ENCODE results near the gene RNF2. TPM values are rescaled to one million over a fixed set of nuclear protein-coding genes. Genes with fewer than 3 reads are reported as not detected.
"Not testable (repeated sequence)": the region's sequence is repeated elsewhere in the genome, so short reads cannot be mapped to it uniquely, and the experiment has no call there.

The RNF2 gene
- total RNA-seq, 2 experiments from 2014 or later, result 21.3 to 23.7 TPM

DNA sequence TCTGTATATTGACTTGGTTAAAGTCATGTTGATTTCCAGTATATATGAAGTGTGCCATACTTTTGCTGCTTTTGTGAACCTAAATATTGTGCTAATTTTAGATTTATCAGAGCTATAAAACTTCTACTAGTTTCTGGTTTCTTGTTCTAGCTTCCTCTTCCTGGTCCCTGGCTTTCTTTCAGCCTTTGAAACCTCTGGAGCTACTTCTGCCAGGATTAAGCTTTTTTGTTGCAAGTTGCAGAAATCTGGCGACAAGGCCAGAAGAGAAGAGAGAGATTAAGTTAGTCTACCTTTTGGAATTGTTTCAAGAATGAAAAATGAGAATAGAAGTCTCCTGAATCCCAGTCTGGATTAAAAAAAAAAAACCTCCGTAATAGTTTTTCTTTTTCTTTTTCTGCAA is 13.5 kb downstream of the RNF2 start:
- peaks cover 17% of the 10 kb centered on the region for H3K4me1 Mint-ChIP-seq

DNA sequence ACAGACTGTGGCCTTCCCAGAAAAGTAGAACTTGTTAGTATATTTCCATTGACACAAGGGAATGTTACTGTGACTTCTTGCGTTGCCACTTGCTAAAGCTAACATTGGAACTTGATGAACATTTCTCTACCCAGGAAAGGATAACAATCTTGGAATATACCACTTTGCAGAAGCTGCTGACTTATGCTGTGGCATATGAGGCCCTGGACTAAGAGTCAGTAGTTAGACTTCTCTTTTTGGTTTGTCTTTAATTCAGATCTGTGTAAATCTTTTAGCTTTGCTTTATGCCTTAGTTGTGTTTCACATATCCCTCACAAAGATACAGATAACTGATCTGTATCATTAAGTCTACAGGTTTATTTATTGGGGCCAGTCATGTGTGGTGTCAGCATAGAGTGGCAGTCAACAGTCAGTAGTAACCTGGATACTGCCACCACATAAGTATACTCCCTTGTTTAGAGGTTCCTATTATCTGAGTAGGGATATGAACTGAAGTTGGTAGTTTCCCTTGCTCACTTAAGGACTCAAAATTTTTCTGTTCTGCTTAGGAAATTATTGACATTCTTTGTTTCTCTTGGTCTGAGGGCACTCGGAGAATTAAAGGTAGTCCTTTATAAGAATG is 14.7 kb downstream of the RNF2 start:
- Mint-ChIP-seq H3K4me3 (no peak overlapping the region), H3K9me3 (peaks cover 3% of the 10 kb centered on the region), H3K27me3 (no peaks in the 10 kb centered on the region), H3K4me1 (peaks cover 17% of the 10 kb centered on the region), H3K36me3 (peaks cover 18% of the 10 kb centered on the region), H3K27ac (no peak overlapping the region)
- ATAC-seq (ENCODE audit: low read depth) (no peak), DNase-seq (no peak)
- POLR2A ChIA-PET, result no interaction called here

More for the DNA sequence above, 13.5 kb downstream of the RNF2 start:
- ATAC-seq (ENCODE audit: low read depth), result no peak
- no peak overlapping the region for H3K4me3 Mint-ChIP-seq
- H3K36me3 Mint-ChIP-seq, result peaks cover 14% of the 10 kb centered on the region
- no peaks in the 10 kb centered on the region for H3K27me3 Mint-ChIP-seq
- H3K27ac Mint-ChIP-seq, result no peak overlapping the region
- peaks cover 2% of the 10 kb centered on the region for H3K9me3 Mint-ChIP-seq
- POLR2A ChIA-PET, result no interaction called here
- DNase-seq, result no peak

DNA sequence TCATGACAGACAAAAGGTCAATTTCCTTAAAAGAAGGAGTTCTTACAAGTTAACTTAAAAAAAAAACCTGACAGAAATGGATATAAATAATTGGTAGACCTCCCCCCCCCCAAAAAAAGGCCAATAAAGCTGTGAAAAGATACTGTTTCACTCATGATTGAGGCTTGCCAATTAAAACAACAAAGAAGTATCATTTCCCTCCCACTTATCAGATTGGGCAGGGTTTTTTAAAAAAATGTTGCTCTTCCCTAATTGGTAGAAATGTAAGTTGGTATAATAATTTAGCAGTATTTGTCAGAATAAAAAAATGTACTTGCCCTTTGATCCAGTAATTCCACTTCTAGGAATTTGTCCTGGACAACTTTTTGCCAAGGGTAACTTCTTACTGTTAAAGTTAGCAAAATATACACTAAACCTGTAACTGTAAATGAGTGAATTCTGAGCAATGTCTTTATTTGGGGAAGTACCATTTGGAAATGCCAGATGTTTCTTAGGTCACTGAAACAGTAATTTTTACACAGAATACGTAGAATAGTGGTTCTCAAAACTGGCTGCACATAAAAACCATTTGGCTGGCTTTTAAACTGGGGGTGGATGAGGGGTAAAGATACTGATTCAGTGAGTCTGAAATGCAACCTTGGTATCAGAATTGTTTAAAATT is 17.5 kb downstream of the RNF2 start:
- peaks cover 16% of the 10 kb centered on the region for H3K4me1 Mint-ChIP-seq
- H3K36me3 Mint-ChIP-seq, result peaks cover 25% of the 10 kb centered on the region
- DNase-seq (no peak), ATAC-seq (ENCODE audit: low read depth) (no peak)
- H3K27me3 Mint-ChIP-seq, result no peaks in the 10 kb centered on the region
- POLR2A ChIA-PET, result no interaction called here
- no peak overlapping the region for H3K4me3 Mint-ChIP-seq
- H3K27ac Mint-ChIP-seq, result no peak overlapping the region
- peaks cover 3% of the 10 kb centered on the region for H3K9me3 Mint-ChIP-seq

DNA sequence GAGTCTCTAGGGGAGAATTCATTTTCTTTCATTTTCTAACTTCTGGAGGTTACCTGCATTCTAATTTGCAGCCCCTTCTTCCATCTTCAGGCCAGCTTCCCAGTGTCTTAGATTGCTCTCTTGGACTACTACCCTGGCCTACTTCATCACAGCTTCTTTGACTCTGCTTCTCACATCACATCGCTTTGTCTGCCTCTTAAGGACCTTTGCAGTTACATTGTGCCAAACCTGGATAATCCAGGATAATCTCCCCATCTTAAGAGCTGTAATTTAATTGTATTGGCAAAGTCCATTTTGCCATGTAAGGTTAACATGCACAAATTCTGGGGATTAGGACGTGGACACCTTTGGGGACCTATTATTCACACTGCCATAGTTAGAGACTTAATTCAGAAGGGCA is 18.4 kb downstream of the RNF2 start:
- H3K4me3 Mint-ChIP-seq, result no peak overlapping the region

DNA sequence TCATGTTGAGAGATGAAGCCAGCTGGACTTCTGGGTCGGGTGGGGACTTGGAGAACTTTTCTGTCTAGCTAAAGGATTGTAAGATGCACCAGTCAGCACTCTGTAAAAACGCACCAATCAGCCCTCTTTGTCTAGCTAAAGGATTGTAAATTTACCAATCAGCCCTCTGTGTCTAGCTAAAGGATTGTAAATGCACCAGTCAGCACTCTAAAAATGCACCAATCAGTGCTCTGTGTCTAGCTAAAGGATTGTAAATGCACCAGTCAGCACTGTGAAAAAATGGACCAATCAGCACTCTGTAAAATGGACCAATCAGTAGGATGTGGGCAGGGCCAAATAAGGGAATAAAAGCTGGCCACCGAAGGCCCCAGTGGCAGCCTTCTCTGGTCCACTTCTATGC is 19.6 kb downstream of the RNF2 start:
- H3K4me3 Mint-ChIP-seq; DNase-seq; POLR2A ChIA-PET; H3K27me3 Mint-ChIP-seq; H3K9me3 Mint-ChIP-seq; ATAC-seq (ENCODE audit: low read depth); H3K27ac Mint-ChIP-seq: not testable (repeated sequence)
- H3K4me1 Mint-ChIP-seq, result peaks cover 13% of the 10 kb centered on the region
- peaks cover 26% of the 10 kb centered on the region for H3K36me3 Mint-ChIP-seq

More for the DNA sequence above, 18.4 kb downstream of the RNF2 start:
- H3K9me3 Mint-ChIP-seq, result peaks cover 3% of the 10 kb centered on the region
- POLR2A ChIA-PET, result no interaction called here
- no peak for DNase-seq
- ATAC-seq (ENCODE audit: low read depth), result no peak
- no peaks in the 10 kb centered on the region for H3K27me3 Mint-ChIP-seq
- peaks cover 25% of the 10 kb centered on the region for H3K36me3 Mint-ChIP-seq
- H3K4me1 Mint-ChIP-seq, result peaks cover 16% of the 10 kb centered on the region
- H3K27ac Mint-ChIP-seq, result no peak overlapping the region

DNA sequence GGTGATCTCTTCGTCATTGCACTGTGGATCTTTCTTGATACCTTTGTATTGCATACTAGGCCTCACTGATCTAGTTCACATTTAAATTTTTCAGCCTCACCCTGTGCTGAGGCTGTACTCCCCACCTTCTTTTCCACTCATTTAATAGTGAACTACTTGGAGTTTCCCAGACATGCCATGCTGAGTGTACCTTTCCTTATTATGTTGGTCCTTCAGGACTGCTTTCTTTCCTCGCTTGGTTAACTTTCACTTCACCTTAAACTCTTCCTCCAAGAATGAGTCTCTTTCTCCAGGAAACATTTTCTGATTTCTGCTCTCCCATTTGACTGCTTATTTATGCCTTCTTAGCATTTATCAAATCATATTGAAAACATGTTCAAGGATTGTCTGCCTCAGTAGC is 20.8 kb downstream of the RNF2 start:
- Mint-ChIP-seq H3K4me1 (peaks cover 11% of the 10 kb centered on the region), H3K9me3 (peaks cover 5% of the 10 kb centered on the region), H3K27me3 (no peaks in the 10 kb centered on the region), H3K4me3 (no peak overlapping the region), H3K27ac (no peak overlapping the region), H3K36me3 (peaks cover 30% of the 10 kb centered on the region)
- POLR2A ChIA-PET, result no interaction called here
- ATAC-seq (ENCODE audit: low read depth), result no peak
- DNase-seq, result no peak

DNA sequence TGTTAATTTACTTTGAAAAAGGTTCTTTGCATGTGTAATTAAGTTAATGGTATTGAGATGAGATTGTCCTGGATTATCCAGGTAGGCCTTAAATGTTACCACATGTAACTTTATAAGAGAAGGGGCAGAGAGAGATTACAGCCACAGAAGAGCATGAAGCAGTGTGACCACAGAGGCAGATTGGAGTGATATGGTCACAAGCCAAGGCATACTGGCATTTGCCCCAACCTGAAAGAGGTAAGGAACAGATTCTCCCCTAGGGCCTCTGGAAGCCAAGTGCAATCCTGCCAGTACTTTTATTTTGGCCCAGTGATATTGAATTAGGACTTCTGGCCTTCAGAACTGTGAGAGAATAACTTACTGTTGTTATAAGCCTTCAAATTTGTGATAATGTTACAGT is 23.0 kb downstream of the RNF2 start:
- peaks cover 36% of the 10 kb centered on the region for H3K36me3 Mint-ChIP-seq
- no peaks in the 10 kb centered on the region for H3K27me3 Mint-ChIP-seq
- no peak overlapping the region for H3K4me3 Mint-ChIP-seq
- peaks cover 5% of the 10 kb centered on the region for H3K9me3 Mint-ChIP-seq
- ATAC-seq (ENCODE audit: low read depth), result no peak
- H3K27ac Mint-ChIP-seq, result no peak overlapping the region
- peaks cover 11% of the 10 kb centered on the region for H3K4me1 Mint-ChIP-seq
- POLR2A ChIA-PET, result no interaction called here
- DNase-seq, result no peak

DNA sequence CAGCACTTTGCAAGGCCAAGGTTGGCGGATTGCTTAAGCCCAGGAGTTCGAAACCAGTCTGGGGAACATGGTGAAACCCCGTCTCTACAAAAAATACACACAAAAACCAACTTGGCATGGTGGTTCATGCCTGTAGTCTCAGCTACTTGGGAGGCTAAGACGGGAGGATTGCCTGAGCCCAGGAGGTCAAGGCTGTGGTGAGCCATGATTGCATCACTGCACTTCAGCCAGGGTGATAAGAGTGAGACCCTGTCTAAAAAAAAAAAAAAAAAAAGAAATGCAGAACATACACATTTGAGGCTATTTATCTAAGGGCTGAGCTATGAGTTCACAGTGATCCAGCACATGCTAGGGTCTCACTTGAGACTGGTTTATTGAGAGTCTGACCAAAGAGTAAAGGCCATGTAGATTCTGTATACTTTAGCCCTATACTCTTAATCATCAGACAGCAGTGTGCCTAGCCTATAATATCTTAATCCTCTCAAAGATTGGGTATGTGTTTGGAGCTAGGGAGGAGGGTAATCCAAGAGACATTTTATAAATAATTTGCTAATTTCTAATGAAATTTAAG is 23.9 kb downstream of the RNF2 start:
- POLR2A ChIA-PET, result no interaction called here
- Mint-ChIP-seq H3K27me3 (no peaks in the 10 kb centered on the region), H3K36me3 (peaks cover 34% of the 10 kb centered on the region), H3K4me3 (no peak overlapping the region), H3K4me1 (peaks cover 10% of the 10 kb centered on the region), H3K9me3 (peaks cover 3% of the 10 kb centered on the region), H3K27ac (no peak overlapping the region)
- DNase-seq (no peak), ATAC-seq (ENCODE audit: low read depth) (no peak)

DNA sequence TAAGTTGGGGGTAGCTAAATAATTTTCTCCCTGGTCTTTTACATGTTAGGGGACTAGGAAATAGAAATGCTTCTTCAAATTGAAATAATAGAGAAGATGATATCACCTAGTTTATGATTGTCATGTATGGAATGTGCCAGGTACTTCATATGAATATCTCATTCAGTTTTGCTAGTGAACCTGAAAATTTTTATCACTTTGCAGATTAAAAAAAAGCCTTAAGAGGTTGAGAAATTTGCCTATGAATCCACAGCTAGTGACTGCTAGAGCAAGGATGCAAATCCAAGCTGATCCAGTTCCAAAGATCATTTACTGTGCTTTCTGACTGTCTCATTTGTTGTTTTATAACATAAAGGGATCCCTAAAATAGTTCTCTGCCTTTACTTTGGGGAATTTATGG is 24.7 kb downstream of the RNF2 start:
- ATAC-seq (ENCODE audit: low read depth) (no peak), DNase-seq (no peak)
- Mint-ChIP-seq H3K27me3 (no peaks in the 10 kb centered on the region), H3K9me3 (peaks cover 2% of the 10 kb centered on the region), H3K4me3 (no peak overlapping the region), H3K36me3 (peaks cover 31% of the 10 kb centered on the region), H3K27ac (no peak overlapping the region), H3K4me1 (peaks cover 10% of the 10 kb centered on the region)
- POLR2A ChIA-PET, result no interaction called here

DNA sequence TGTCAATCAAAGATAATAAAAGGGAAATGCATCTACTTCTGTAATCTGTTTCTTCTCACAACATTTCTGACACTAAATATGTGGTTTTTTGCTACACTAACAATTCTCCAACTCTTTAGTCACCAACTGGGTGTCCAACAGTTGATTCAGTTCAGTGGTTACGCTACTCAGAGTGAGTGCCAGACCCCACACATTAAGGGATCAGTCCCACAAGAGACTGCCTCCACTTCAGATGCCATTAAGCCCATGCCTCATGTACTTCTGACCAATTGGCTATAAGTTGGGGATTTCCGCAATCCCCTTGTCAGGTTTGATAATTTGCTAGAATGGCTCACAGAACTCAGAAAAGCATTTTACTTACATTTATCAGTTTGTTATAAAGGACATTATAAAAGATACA is 28.4 kb downstream of the RNF2 start:
- H3K27ac Mint-ChIP-seq, result no peak overlapping the region
- H3K9me3 Mint-ChIP-seq, result peaks cover 4% of the 10 kb centered on the region
- H3K4me1 Mint-ChIP-seq, result peaks cover 9% of the 10 kb centered on the region
- POLR2A ChIA-PET, result no interaction called here
- DNase-seq, result no peak
- H3K4me3 Mint-ChIP-seq, result no peak overlapping the region
- no peak for ATAC-seq (ENCODE audit: low read depth)
- H3K27me3 Mint-ChIP-seq, result no peaks in the 10 kb centered on the region
- H3K36me3 Mint-ChIP-seq, result peaks cover 24% of the 10 kb centered on the region

DNA sequence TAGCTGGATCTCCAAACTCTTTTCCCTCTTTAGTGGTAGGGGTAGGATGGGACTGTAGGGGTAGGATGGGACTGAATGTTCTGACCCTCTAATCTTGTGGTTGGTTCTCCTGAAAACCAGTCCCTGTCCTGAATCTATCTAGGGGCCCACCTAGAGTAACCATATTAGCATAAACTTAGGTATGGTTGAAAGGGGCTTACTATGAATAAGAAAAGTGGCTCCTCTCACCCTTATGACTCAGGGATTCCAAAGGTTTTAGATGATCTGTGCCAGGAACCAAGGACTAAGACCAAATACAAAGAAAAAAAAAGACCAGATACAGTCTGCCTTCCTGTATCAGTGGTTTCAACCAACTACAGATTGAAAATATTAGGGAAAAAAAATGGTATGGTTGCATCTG is 28.9 kb downstream of the RNF2 start:
- no peak for DNase-seq
- Mint-ChIP-seq H3K9me3 (peaks cover 4% of the 10 kb centered on the region), H3K4me1 (peaks cover 9% of the 10 kb centered on the region), H3K36me3 (peaks cover 23% of the 10 kb centered on the region), H3K27me3 (no peaks in the 10 kb centered on the region), H3K27ac (no peak overlapping the region), H3K4me3 (no peak overlapping the region)
- ATAC-seq (ENCODE audit: low read depth), result no peak
- POLR2A ChIA-PET, result no interaction called here

DNA sequence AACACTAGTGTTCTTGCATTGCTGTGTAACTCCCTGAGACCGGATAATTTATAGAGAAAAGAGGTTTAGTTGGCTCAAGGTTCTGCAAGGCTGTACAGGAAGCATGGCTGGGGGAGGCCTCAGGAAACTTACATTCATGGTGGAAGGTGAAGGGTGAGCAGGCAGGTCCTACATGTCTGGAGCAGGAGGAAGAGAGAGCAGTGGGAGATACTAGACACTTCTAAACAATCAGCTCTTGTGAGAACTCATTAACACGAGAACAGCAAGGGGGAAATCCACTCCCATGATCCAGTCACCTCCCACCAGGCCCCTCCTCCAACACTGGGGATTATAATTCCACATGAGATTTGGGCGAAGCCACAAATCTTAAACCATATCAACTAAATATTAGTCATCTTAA is 30.1 kb downstream of the RNF2 start:
- no peak overlapping the region for H3K27ac Mint-ChIP-seq

DNA sequence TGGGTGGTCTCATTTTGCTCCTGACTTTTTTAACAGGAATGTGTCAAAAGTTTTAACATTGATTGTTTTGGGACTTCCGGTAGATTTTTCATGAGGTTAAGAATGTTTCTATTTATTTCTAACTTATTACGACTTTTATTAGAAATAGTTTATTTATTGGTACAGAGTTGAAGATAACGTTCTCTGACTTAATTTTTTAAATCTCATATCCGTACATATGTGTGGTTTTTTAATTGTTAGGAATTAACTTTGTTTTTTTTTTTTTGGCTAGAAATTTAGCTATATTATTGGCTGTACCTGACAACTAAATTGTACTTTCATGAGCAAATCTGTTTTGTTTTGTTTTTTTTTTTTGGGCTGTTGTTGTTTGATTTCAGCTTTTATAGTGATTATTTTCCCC is 32.0 kb downstream of the RNF2 start:
- H3K36me3 Mint-ChIP-seq, result peaks cover 9% of the 10 kb centered on the region
- no peaks in the 10 kb centered on the region for H3K27me3 Mint-ChIP-seq
- no peak overlapping the region for H3K27ac Mint-ChIP-seq
- H3K9me3 Mint-ChIP-seq, result peaks cover 6% of the 10 kb centered on the region
- no peak for ATAC-seq (ENCODE audit: low read depth)
- DNase-seq, result no peak
- no peak overlapping the region for H3K4me3 Mint-ChIP-seq
- peaks cover 6% of the 10 kb centered on the region for H3K4me1 Mint-ChIP-seq
- POLR2A ChIA-PET, result interaction anchor here (0.6 kb wide), 1 partner anchor 670 kb away, joined by 3 read pairs; no protein-coding TSS in a partner anchor

More for the DNA sequence above, 30.1 kb downstream of the RNF2 start:
- Mint-ChIP-seq H3K36me3 (peaks cover 23% of the 10 kb centered on the region), H3K9me3 (peaks cover 4% of the 10 kb centered on the region), H3K27me3 (no peaks in the 10 kb centered on the region), H3K4me3 (no peak overlapping the region), H3K4me1 (peaks cover 9% of the 10 kb centered on the region)
- DNase-seq (no peak), ATAC-seq (ENCODE audit: low read depth) (no peak)
- POLR2A ChIA-PET, result no interaction called here

DNA sequence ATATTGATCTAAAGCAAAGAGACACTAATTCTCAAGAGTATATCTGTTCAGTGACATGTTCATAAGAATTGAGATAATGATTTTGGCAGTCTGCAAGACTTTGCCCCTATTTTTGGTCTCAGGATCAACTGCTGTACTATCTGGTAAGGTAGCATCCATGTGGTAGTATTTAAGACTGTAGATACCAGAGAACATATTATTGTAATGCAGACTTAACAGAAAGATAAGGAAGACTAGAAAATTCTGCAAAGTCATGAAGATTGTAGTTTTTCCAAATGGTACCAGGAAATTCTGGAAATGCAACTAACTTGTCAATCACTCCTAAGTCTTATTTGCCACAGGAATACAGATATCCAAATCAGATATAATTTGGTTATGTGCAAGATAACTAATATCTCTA is 35.1 kb downstream of the RNF2 start:
- POLR2A ChIA-PET, result no interaction called here
- Mint-ChIP-seq H3K4me3 (no peak overlapping the region), H3K4me1 (peaks cover 3% of the 10 kb centered on the region), H3K36me3 (peaks cover 8% of the 10 kb centered on the region), H3K27ac (no peak overlapping the region), H3K9me3 (peaks cover 6% of the 10 kb centered on the region), H3K27me3 (no peaks in the 10 kb centered on the region)
- ATAC-seq (ENCODE audit: low read depth) (no peak), DNase-seq (no peak)
